ENCODE measurements around the gene NF1.
A peak's percentile ranks its signal among the peaks of the same experiment; 100 is the strongest.

The NF1 gene

DNA sequence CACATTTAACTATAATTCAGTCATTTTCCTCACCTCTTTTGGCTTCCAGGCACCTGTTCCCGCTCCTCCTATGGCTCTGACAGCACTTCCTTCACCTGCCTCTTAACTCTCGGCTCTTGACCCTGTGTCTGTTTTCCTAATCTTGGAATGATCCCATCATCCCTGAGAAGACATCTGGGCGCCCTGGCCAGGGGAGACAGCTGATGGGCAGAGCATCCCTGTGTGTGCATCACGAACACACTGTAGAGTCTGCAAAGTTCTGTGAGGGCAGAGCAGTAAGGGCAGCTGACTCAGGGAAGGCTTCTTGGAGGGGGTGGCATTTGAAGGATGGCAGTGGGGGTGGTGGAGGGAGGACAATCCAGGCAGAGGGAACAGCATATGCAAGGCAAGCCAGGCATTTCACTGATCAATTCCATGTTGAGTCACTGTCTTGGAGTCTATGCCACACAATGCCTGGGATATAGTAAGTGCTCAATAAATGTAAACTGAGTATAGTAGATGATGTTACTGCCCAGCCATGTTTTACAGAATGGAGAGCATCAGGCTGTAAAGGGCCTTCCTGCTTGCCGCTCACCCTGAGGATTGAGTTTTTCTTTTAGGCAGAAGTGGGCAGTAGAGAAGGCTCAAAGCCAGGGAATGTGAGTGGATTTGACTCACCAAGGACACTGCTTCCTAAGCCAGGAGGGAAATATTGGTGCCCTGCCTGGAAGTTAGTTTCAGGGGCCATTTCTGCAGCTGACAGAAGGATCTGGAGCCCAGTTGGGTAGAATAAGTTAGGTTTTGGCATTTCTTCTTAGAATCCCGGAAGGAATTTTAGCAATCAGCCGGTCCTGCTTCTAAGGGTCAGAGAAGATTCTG, 290.9 kb downstream of the NF1 start:
- Histone ChIP-seq H3K23ac (ENCODE audit: low read depth, low read length, poor library complexity) (peak overlapping the region; percentile 10), H4K8ac (ENCODE audit: low read depth, low read length) (no peak overlapping the region), H3K9me3 (replicated peaks in 1 of 2; ENCODE audit: control insufficient read depth in 2 of 2, insufficient read depth in 1 of 2, low read depth in 1 of 2, low read length in 2 of 2) (no peaks in the 10 kb centered on the region), H2BK15ac (ENCODE audit: low read length) (no peak overlapping the region), H3K27me3 (ENCODE audit: control insufficient read depth in 3 of 3, insufficient read depth in 3 of 3, low read depth in 1 of 3, low read length in 3 of 3) (peaks cover 0 to 12% (median 12%) of the 10 kb centered on the region in 3 experiments), H2BK12ac (ENCODE audit: low read length) (no peak overlapping the region), H2AFZ (ENCODE audit: low read length) (no peak overlapping the region), H2BK5ac (ENCODE audit: low read length) (no peak overlapping the region), H3K9ac (ENCODE audit: low read depth, low read length, poor library complexity) (no peak overlapping the region), H3K4me1 (ENCODE audit: control insufficient read depth in 2 of 2, insufficient read depth in 1 of 2, low read depth in 1 of 2, low read length in 2 of 2) (no peaks in the 10 kb centered on the region), H2BK120ac (ENCODE audit: low read depth, low read length) (no peak overlapping the region), H2AK5ac (ENCODE audit: low read depth, low read length) (no peak overlapping the region), H3K18ac (ENCODE audit: low read length) (no peak overlapping the region), H3K4me2 (ENCODE audit: insufficient read depth, low read length, poor library complexity, severe bottlenecking) (no peak overlapping the region), H3K79me1 (ENCODE audit: low read depth, low read length) (peaks cover 1% of the 10 kb centered on the region), H3K4ac (ENCODE audit: low read length) (no peak overlapping the region), H4K91ac (ENCODE audit: low read depth, low read length, poor library complexity) (no peak overlapping the region), H3K4me3 (ENCODE audit: low read length in 2 of 2) (no peak overlapping the region), H3K36me3 (replicated peaks in 1 of 2; ENCODE audit: control insufficient read depth in 2 of 2, insufficient read depth in 2 of 2, low read length in 2 of 2) (peaks cover 0 to 8% of the 10 kb centered on the region in 2 donors), H3K14ac (ENCODE audit: low read length) (no peak overlapping the region), H3K27ac (replicated peaks; ENCODE audit: low read length) (no peak overlapping the region)
- no peak for DNase-seq (ENCODE audit: low spot score)
- WGBS, 2 donors (ENCODE audit: extremely low coverage in 2 of 2, insufficient read length in 2 of 2, insufficient replicate concordance in 1 of 2) = no CpG with 5 or more reads among the region's 7 CpGs

DNA sequence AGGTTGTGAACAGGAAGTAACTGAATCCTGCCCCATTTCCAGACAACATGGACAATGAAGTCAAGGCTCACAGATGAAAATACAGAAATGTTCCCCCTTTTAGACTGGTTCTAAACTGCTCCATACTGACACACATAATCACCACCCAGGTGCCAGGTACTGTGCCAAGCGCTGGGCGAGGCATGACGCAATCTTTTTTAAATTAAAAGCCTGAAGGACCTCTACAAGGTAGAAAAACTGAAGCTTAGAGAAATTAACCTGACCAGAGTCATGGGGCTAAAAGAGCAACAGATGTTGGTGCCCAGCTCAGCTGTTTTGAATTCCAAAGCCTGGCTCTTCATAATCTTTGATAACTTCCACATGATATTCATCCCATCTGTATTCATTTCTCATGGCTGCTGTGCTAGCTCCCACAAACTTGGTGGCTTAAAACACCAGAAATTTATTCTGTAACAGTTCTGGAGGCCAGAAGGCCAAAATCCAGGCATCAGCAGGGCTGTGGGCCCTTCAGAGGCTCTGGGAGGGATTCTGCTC, 291.8 kb downstream of the NF1 start:
- H3K4me1 ChIP-seq (ENCODE audit: control insufficient read depth in 2 of 2, insufficient read depth in 1 of 2, low read depth in 1 of 2, low read length in 2 of 2) = peaks cover 0 to 3% of the 10 kb centered on the region in 2 donors
- no peak overlapping the region for H3K14ac ChIP-seq (ENCODE audit: low read length)
- no peak overlapping the region for H2BK15ac ChIP-seq (ENCODE audit: low read length)
- no peak overlapping the region for H2BK120ac ChIP-seq (ENCODE audit: low read depth, low read length)
- no peak overlapping the region for H2AK5ac ChIP-seq (ENCODE audit: low read depth, low read length)
- no peak for DNase-seq (ENCODE audit: low spot score)
- H3K4ac ChIP-seq (ENCODE audit: low read length) = no peak overlapping the region
- no peaks in the 10 kb centered on the region for H3K9me3 ChIP-seq (replicated peaks in 1 of 2; ENCODE audit: control insufficient read depth in 2 of 2, insufficient read depth in 1 of 2, low read depth in 1 of 2, low read length in 2 of 2)
- H3K4me2 ChIP-seq (ENCODE audit: insufficient read depth, low read length, poor library complexity, severe bottlenecking) = no peak overlapping the region
- H3K36me3 ChIP-seq (replicated peaks in 1 of 2; ENCODE audit: control insufficient read depth in 2 of 2, insufficient read depth in 2 of 2, low read length in 2 of 2) = peaks cover 0 to 8% of the 10 kb centered on the region in 2 donors
- H3K9ac ChIP-seq (ENCODE audit: low read depth, low read length, poor library complexity) = no peak overlapping the region
- H3K4me3 ChIP-seq (ENCODE audit: low read length in 2 of 2) = no peak overlapping the region
- WGBS, 2 donors (ENCODE audit: extremely low coverage in 2 of 2, insufficient read length in 2 of 2, insufficient replicate concordance in 1 of 2) = no CpG with 5 or more reads among the region's 3 CpGs
- peaks cover 1% of the 10 kb centered on the region for H3K79me1 ChIP-seq (ENCODE audit: low read depth, low read length)
- H3K23ac ChIP-seq (ENCODE audit: low read depth, low read length, poor library complexity) = no peak overlapping the region
- peaks cover 3 to 19% (median 18%) of the 10 kb centered on the region in 3 experiments for H3K27me3 ChIP-seq (ENCODE audit: control insufficient read depth in 3 of 3, insufficient read depth in 3 of 3, low read depth in 1 of 3, low read length in 3 of 3)
- H2BK5ac ChIP-seq (ENCODE audit: low read length) = no peak overlapping the region
- no peak overlapping the region for H3K27ac ChIP-seq (replicated peaks; ENCODE audit: low read length)
- H4K91ac ChIP-seq (ENCODE audit: low read depth, low read length, poor library complexity) = no peak overlapping the region
- no peak overlapping the region for H2AFZ ChIP-seq (ENCODE audit: low read length)
- no peak overlapping the region for H4K8ac ChIP-seq (ENCODE audit: low read depth, low read length)
- H3K18ac ChIP-seq (ENCODE audit: low read length) = no peak overlapping the region
- H2BK12ac ChIP-seq (ENCODE audit: low read length) = no peak overlapping the region

DNA sequence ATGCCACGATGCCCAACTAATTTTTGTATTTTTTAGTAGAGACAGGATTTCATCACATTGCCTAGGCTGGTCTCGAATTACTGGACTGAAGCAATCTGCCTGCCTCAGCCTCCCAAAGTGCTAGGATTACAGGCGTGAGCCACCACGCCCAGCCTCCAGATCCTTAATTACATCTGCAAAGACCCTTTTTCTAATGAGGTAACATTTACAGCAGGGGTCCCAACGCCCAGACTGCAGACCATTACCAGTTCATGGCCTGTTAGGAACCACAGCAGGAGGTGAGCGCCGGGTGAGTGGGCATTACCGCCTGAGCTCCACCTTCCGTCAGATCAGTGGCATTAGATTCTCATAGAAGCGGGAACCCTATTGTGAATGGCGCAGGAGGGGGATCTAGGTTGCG, 292.7 kb downstream of the NF1 start:
- no peak overlapping the region for H3K14ac ChIP-seq (ENCODE audit: low read length)
- WGBS, 2 donors (ENCODE audit: extremely low coverage in 2 of 2, insufficient read length in 2 of 2, insufficient replicate concordance in 1 of 2) = no CpG with 5 or more reads among the region's 12 CpGs

DNA sequence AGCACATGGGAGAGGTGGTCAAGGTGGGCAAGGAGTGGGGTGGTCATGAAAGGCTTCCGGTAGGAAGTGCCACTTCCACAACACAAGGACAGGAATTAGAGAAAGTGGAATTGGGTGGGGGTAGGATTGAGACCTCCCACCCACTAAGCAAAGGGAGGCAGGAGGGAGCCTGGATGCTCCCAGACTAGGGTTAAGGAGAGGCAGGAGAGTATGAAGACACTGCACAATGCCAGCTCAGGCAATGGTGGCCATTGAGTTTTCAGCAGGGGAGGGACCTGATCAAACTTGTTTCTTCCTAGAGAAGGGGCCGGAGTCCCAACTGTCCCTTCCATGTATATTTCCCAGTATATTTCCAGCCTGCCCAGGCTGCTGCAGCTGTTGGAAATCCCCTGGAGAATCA, 293.6 kb downstream of the NF1 start:
- Histone ChIP-seq H3K36me3 (replicated peaks in 1 of 2; ENCODE audit: control insufficient read depth in 2 of 2, insufficient read depth in 2 of 2, low read length in 2 of 2) (no peaks in the 10 kb centered on the region), H2BK120ac (ENCODE audit: low read depth, low read length) (no peak overlapping the region), H3K9ac (ENCODE audit: low read depth, low read length, poor library complexity) (no peak overlapping the region), H4K8ac (ENCODE audit: low read depth, low read length) (no peak overlapping the region), H2BK5ac (ENCODE audit: low read length) (no peak overlapping the region), H2BK12ac (ENCODE audit: low read length) (no peak overlapping the region), H4K91ac (ENCODE audit: low read depth, low read length, poor library complexity) (no peak overlapping the region), H3K79me1 (ENCODE audit: low read depth, low read length) (peaks cover 1% of the 10 kb centered on the region), H3K14ac (ENCODE audit: low read length) (no peak overlapping the region), H2BK15ac (ENCODE audit: low read length) (no peak overlapping the region), H3K23ac (ENCODE audit: low read depth, low read length, poor library complexity) (peak overlapping the region; percentile 30), H3K4me2 (ENCODE audit: insufficient read depth, low read length, poor library complexity, severe bottlenecking) (no peak overlapping the region), H3K4me1 (ENCODE audit: control insufficient read depth in 2 of 2, insufficient read depth in 1 of 2, low read depth in 1 of 2, low read length in 2 of 2) (peaks cover 0 to 3% of the 10 kb centered on the region in 2 donors), H3K18ac (ENCODE audit: low read length) (no peak overlapping the region), H2AFZ (ENCODE audit: low read length) (no peak overlapping the region), H2AK5ac (ENCODE audit: low read depth, low read length) (no peak overlapping the region), H3K27ac (replicated peaks; ENCODE audit: low read length) (no peak overlapping the region), H3K4me3 (ENCODE audit: low read length in 2 of 2) (no peak overlapping the region), H3K9me3 (replicated peaks in 1 of 2; ENCODE audit: control insufficient read depth in 2 of 2, insufficient read depth in 1 of 2, low read depth in 1 of 2, low read length in 2 of 2) (no peaks in the 10 kb centered on the region), H3K4ac (ENCODE audit: low read length) (no peak overlapping the region), H3K27me3 (ENCODE audit: control insufficient read depth in 3 of 3, insufficient read depth in 3 of 3, low read depth in 1 of 3, low read length in 3 of 3) (peaks cover 9 to 36% (median 32%) of the 10 kb centered on the region in 3 experiments)
- WGBS, 2 donors (ENCODE audit: extremely low coverage in 2 of 2, insufficient read length in 2 of 2, insufficient replicate concordance in 1 of 2) = no CpG with 5 or more reads among the region's 2 CpGs
- no peak for DNase-seq (ENCODE audit: low spot score)

More for the DNA sequence above, 292.7 kb downstream of the NF1 start:
- no peak overlapping the region for H2BK12ac ChIP-seq (ENCODE audit: low read length)
- peaks cover 7 to 27% (median 23%) of the 10 kb centered on the region in 3 experiments for H3K27me3 ChIP-seq (ENCODE audit: control insufficient read depth in 3 of 3, insufficient read depth in 3 of 3, low read depth in 1 of 3, low read length in 3 of 3)
- no peak overlapping the region for H2BK120ac ChIP-seq (ENCODE audit: low read depth, low read length)
- no peak overlapping the region for H2AK5ac ChIP-seq (ENCODE audit: low read depth, low read length)
- H3K36me3 ChIP-seq (replicated peaks in 1 of 2; ENCODE audit: control insufficient read depth in 2 of 2, insufficient read depth in 2 of 2, low read length in 2 of 2) = peaks cover 0 to under 1% of the 10 kb centered on the region in 2 donors
- no peak overlapping the region for H4K8ac ChIP-seq (ENCODE audit: low read depth, low read length)
- no peak overlapping the region for H3K27ac ChIP-seq (replicated peaks; ENCODE audit: low read length)
- H3K9me3 ChIP-seq (replicated peaks in 1 of 2; ENCODE audit: control insufficient read depth in 2 of 2, insufficient read depth in 1 of 2, low read depth in 1 of 2, low read length in 2 of 2) = no peaks in the 10 kb centered on the region
- H3K79me1 ChIP-seq (ENCODE audit: low read depth, low read length) = peaks cover 1% of the 10 kb centered on the region
- no peak overlapping the region for H2BK5ac ChIP-seq (ENCODE audit: low read length)
- H2AFZ ChIP-seq (ENCODE audit: low read length) = no peak overlapping the region
- H2BK15ac ChIP-seq (ENCODE audit: low read length) = no peak overlapping the region
- no peak overlapping the region for H3K9ac ChIP-seq (ENCODE audit: low read depth, low read length, poor library complexity)
- no peak for DNase-seq (ENCODE audit: low spot score)
- H3K4me1 ChIP-seq (ENCODE audit: control insufficient read depth in 2 of 2, insufficient read depth in 1 of 2, low read depth in 1 of 2, low read length in 2 of 2) = peaks cover 0 to 3% of the 10 kb centered on the region in 2 donors
- no peak overlapping the region for H3K4me3 ChIP-seq (ENCODE audit: low read length in 2 of 2)
- no peak overlapping the region for H3K18ac ChIP-seq (ENCODE audit: low read length)
- H3K4me2 ChIP-seq (ENCODE audit: insufficient read depth, low read length, poor library complexity, severe bottlenecking) = no peak overlapping the region
- H4K91ac ChIP-seq (ENCODE audit: low read depth, low read length, poor library complexity) = no peak overlapping the region
- no peak overlapping the region for H3K4ac ChIP-seq (ENCODE audit: low read length)
- H3K23ac ChIP-seq (ENCODE audit: low read depth, low read length, poor library complexity) = no peak overlapping the region
